SW 1271 (cell line): ENCODE data around the gene TPSAB1.
"Not testable (repeated sequence)": the region's sequence is repeated elsewhere in the genome, so short reads cannot be mapped to it uniquely, and the experiment has no call there.

ENCODE experiments used
- DNase-seq, 2 experiments: peaks; one replicate each; lab custom pipeline; 2025; lab: John Stamatoyannopoulos, UW

TPSAB1 gene

GRCh38 chr16:1265090-1265630 lies 24.7 kb downstream of the TPSAB1 start:
- no peak for DNase-seq

GRCh38 chr16:1265826-1266225 lies 25.3 kb downstream of the TPSAB1 start:
- no peak for DNase-seq

GRCh38 chr16:1269418-1269817 lies 28.9 kb downstream of the TPSAB1 start:
- not testable (repeated sequence) for DNase-seq

GRCh38 chr16:1271380-1271723 lies 30.8 kb downstream of the TPSAB1 start:
- no peak for DNase-seq

GRCh38 chr16:1271724-1272413 lies 31.4 kb downstream of the TPSAB1 start:
- DNase-seq: not testable (repeated sequence)

- no peak for DNase-seq
Observed at GRCh38 chr16:1272453-1273198, 32.1 kb downstream of the TPSAB1 start.

- DNase-seq: no peak
Observed at GRCh38 chr16:1273816-1274215, 33.3 kb downstream of the TPSAB1 start.

GRCh38 chr16:1274767-1275166 lies 34.3 kb downstream of the TPSAB1 start:
- DNase-seq: no peak

GRCh38 chr16:1275791-1276579 lies 35.5 kb downstream of the TPSAB1 start:
- DNase-seq: no peak

GRCh38 chr16:1276580-1276878 lies 36.0 kb downstream of the TPSAB1 start:
- no peak for DNase-seq

GRCh38 chr16:1277151-1277598 lies 36.7 kb downstream of the TPSAB1 start:
- no peak for DNase-seq

- DNase-seq: no peak
Observed at GRCh38 chr16:1277617-1278282, 37.2 kb downstream of the TPSAB1 start.

- DNase-seq: no peak
Observed at GRCh38 chr16:1278477-1278876, 38.0 kb downstream of the TPSAB1 start.

GRCh38 chr16:1279081-1279944 lies 38.8 kb downstream of the TPSAB1 start:
- no peak for DNase-seq

GRCh38 chr16:1279945-1280589 lies 39.6 kb downstream of the TPSAB1 start:
- no peak for DNase-seq

- no peak for DNase-seq
Observed at GRCh38 chr16:1280783-1281182, 40.3 kb downstream of the TPSAB1 start.

GRCh38 chr16:1281517-1281916 lies 41.0 kb downstream of the TPSAB1 start:
- DNase-seq: no peak

- DNase-seq: no peak
Observed at GRCh38 chr16:1282324-1282973, 41.9 kb downstream of the TPSAB1 start.

GRCh38 chr16:1283296-1283695 lies 42.8 kb downstream of the TPSAB1 start:
- DNase-seq: no peak

GRCh38 chr16:1283996-1284616 lies 43.6 kb downstream of the TPSAB1 start:
- DNase-seq: no peak
